ENCODE results near the gene SCRG1. TPM values are rescaled to one million over a fixed set of nuclear protein-coding genes. Genes with fewer than 3 reads are reported as not detected.

SCRG1 gene
- total and polyA plus RNA-seq, 2 donors (not counting 1 experiment from before 2014, with no cell fraction given), result not detected

DNA sequence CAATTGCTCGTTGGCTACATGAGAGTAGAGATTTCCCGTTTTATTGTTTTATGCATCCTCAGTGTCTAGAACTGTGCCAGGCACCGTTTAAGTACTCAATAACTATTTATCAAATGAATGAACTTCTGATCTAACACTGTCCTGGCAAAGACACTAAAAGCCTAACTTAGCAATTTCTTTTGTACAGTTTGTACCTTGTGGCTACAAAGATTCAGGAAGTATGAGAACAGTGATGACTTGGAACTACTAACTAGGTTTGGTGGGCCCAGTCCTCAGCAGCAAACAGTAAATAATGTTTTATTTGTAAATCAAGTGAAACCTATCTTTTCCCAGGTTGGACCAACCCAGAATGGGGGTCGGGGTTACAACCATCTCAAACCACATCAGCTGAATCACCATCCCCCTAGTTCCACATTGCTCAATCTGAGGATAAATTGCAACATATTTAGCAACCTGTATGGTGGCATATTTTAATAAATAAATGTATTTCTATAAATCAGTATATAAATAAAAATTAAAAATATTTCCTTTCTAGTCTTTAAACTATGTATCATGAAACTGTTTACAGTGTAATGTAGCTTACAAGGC lies 12.3 kb upstream of the SCRG1 start:
- Mint-ChIP-seq H3K9me3 (ENCODE audit: insufficient read depth) (no peaks in the 10 kb centered on the region), H3K27me3 (no peaks in the 10 kb centered on the region), H3K4me1 (no peaks in the 10 kb centered on the region), H3K27ac (no peak overlapping the region), H3K4me3 (no peak overlapping the region)
- intact Hi-C loops (cut with micrococcal nuclease), result no loop called here
- WGBS (ENCODE audit: insufficient coverage), result 90% methylated on average over 2 of the region's 4 CpGs
- DNase-seq (no peak), ATAC-seq (ENCODE audit: low read depth) (no peak)
- no peak overlapping the region for H2AFZ ChIP-seq (ENCODE audit: insufficient read depth, low read depth, low read length, poor library complexity, severe bottlenecking)
- POLR2A ChIA-PET, result no interaction called here
- no peak overlapping the region for H3K4me3 ChIP-seq (ENCODE audit: control extremely low read depth in 1 of 5, extremely low read depth in 1 of 5, insufficient read depth in 1 of 5, low read depth in 2 of 5, low read length in 4 of 5)
- no peaks in the 10 kb centered on the region for H4K20me1 ChIP-seq (ENCODE audit: control insufficient read depth, insufficient read depth, low read length, poor library complexity, severe bottlenecking)
- H3K36me3 ChIP-seq (replicated peaks in 1 of 2; ENCODE audit: control extremely low read depth in 1 of 2, control insufficient read depth in 1 of 2, extremely low read depth in 1 of 2, insufficient read depth in 2 of 2, low read length in 1 of 2), result peaks cover 0 to 2% of the 10 kb centered on the region in 2 experiments
- H3K79me2 ChIP-seq (ENCODE audit: control insufficient read depth, insufficient read depth, low read length), result no peaks in the 10 kb centered on the region
- H3K4me2 ChIP-seq (replicated peaks; ENCODE audit: low read depth, low read length, poor library complexity, severe bottlenecking), result no peak overlapping the region
- CTCF ChIA-PET, result interaction anchor here (4.4 to 14.4 kb wide), 2 partner anchors 10 to 91 kb away, joined by 27 to 307 read pairs; no protein-coding TSS in a partner anchor
- no peaks in the 10 kb centered on the region for H3K9me3 ChIP-seq (ENCODE audit: control extremely low read depth in 1 of 3, control insufficient read depth in 2 of 3, insufficient read depth in 1 of 3, low read length in 2 of 3)
- H3K27me3 ChIP-seq (replicated peaks in 1 of 4; ENCODE audit: control extremely low read depth in 1 of 4, control insufficient read depth in 3 of 4, insufficient read depth in 4 of 4, low read length in 3 of 4), result no peaks in the 10 kb centered on the region
- no peak for TF ChIP-seq EZH2 (IDR thresholded peaks at IDR 0.05; ENCODE audit: borderline replicate concordance, insufficient read depth, low read depth, low read length, poor library complexity, severe bottlenecking)
- no peak for TF ChIP-seq CTCF (IDR thresholded peaks at IDR 0.05)
- H3K27ac ChIP-seq (ENCODE audit: low read length in 2 of 2), result no peak overlapping the region
- H3K9ac ChIP-seq (ENCODE audit: low read length), result no peak overlapping the region
- H3K4me1 ChIP-seq (ENCODE audit: control insufficient read depth in 2 of 2, insufficient read depth in 2 of 2, low read length in 2 of 2), result no peaks in the 10 kb centered on the region

DNA sequence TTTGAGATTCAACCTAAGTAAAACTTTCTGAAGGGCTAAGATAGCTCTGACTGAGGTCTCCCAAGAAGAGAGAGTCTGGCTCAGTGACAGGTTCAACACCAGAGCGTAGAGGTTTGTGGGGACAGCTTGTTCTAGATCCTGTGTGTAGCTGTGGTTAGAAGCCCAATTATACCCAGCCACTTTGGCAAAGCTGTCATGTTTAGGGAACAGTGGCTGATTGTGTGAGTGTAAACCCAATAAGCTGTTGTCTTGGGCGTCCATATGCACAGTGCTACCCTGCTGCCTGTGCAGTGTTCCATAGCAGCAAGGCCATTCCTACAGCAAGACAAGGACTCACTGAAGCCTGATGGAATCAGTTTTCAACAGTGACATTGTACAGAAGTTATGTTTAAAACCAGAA lies 11.2 kb upstream of the SCRG1 start:
- Mint-ChIP-seq H3K27me3 (no peaks in the 10 kb centered on the region), H3K4me1 (no peaks in the 10 kb centered on the region), H3K4me3 (no peak overlapping the region), H3K27ac (no peak overlapping the region), H3K9me3 (ENCODE audit: insufficient read depth) (no peaks in the 10 kb centered on the region)
- ChIA-PET CTCF (interaction anchor here (4.4 to 14.4 kb wide), 2 partner anchors 11 to 90 kb away, joined by 27 to 307 read pairs; no protein-coding TSS in a partner anchor), POLR2A (no interaction called here)
- H3K4me1 ChIP-seq (ENCODE audit: control insufficient read depth in 2 of 2, insufficient read depth in 2 of 2, low read length in 2 of 2), result no peaks in the 10 kb centered on the region
- no peak overlapping the region for H2AFZ ChIP-seq (ENCODE audit: insufficient read depth, low read depth, low read length, poor library complexity, severe bottlenecking)
- H3K9me3 ChIP-seq (ENCODE audit: control extremely low read depth in 1 of 3, control insufficient read depth in 2 of 3, insufficient read depth in 1 of 3, low read length in 2 of 3), result no peaks in the 10 kb centered on the region
- no peak overlapping the region for H3K9ac ChIP-seq (ENCODE audit: low read length)
- no peaks in the 10 kb centered on the region for H3K79me2 ChIP-seq (ENCODE audit: control insufficient read depth, insufficient read depth, low read length)
- DNase-seq (no peak), ATAC-seq (ENCODE audit: low read depth) (no peak)
- WGBS (ENCODE audit: insufficient coverage), result 44% methylated on average over 2 of the region's 2 CpGs
- intact Hi-C loops (cut with micrococcal nuclease), result no loop called here
- H3K4me3 ChIP-seq (ENCODE audit: control extremely low read depth in 1 of 5, extremely low read depth in 1 of 5, insufficient read depth in 1 of 5, low read depth in 2 of 5, low read length in 4 of 5), result no peak overlapping the region
- no peaks in the 10 kb centered on the region for H4K20me1 ChIP-seq (ENCODE audit: control insufficient read depth, insufficient read depth, low read length, poor library complexity, severe bottlenecking)
- H3K4me2 ChIP-seq (replicated peaks; ENCODE audit: low read depth, low read length, poor library complexity, severe bottlenecking), result no peak overlapping the region
- peaks cover 0 to 2% of the 10 kb centered on the region in 2 experiments for H3K36me3 ChIP-seq (replicated peaks in 1 of 2; ENCODE audit: control extremely low read depth in 1 of 2, control insufficient read depth in 1 of 2, extremely low read depth in 1 of 2, insufficient read depth in 2 of 2, low read length in 1 of 2)
- TF ChIP-seq EZH2 (IDR thresholded peaks at IDR 0.05; ENCODE audit: borderline replicate concordance, insufficient read depth, low read depth, low read length, poor library complexity, severe bottlenecking) (no peak), CTCF (IDR thresholded peaks at IDR 0.05) (no peak)
- no peaks in the 10 kb centered on the region for H3K27me3 ChIP-seq (replicated peaks in 1 of 4; ENCODE audit: control extremely low read depth in 1 of 4, control insufficient read depth in 3 of 4, insufficient read depth in 4 of 4, low read length in 3 of 4)
- no peak overlapping the region for H3K27ac ChIP-seq (ENCODE audit: low read length in 2 of 2)
